ENCODE results near the gene LTBP2. TPM values are rescaled to one million over a fixed set of nuclear protein-coding genes. Genes with fewer than 3 reads are reported as not detected.

LTBP2 gene
- total RNA-seq, 3 donors from 2014 or later: 0.21 to 0.35 (median 0.30) TPM

DNA sequence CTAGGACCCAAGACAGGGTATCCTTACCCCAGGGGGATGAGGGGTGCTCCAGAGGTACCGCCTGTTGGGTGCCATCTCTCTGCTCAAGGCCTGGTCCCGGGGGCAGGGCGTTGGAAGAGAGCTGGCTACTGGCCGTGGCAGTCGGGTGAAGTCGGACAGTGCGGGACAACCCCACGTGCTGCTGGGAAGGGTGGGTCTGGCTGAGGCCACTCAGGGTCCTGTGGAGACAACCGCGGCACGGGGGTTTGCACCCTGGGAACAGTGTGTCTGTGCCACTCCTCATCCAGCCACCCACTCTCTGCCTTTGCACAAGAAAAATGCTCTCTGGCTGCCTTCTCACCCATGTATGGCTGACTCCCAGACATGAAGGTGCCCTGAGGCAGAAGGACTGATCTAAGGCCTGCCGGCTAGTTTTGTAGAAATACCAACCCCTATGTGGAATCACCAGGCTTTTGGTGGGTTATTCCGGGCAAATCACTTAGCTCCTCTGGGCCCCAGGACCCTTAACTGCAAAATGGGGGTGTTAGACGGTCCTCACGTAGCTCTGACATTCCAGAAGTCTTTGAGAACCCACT lies 56.5 kb downstream of the LTBP2 start:
- Mint-ChIP-seq H3K27me3 (ENCODE audit: low read depth) (no peaks in the 10 kb centered on the region), H3K4me1 (ENCODE audit: low read depth) (no peaks in the 10 kb centered on the region), H3K9me3 (no peaks in the 10 kb centered on the region), H3K4me3 (no peak overlapping the region), H3K36me3 (ENCODE audit: insufficient read depth) (no peaks in the 10 kb centered on the region)
- DNase-seq: no peak
- ATAC-seq: no peak

DNA sequence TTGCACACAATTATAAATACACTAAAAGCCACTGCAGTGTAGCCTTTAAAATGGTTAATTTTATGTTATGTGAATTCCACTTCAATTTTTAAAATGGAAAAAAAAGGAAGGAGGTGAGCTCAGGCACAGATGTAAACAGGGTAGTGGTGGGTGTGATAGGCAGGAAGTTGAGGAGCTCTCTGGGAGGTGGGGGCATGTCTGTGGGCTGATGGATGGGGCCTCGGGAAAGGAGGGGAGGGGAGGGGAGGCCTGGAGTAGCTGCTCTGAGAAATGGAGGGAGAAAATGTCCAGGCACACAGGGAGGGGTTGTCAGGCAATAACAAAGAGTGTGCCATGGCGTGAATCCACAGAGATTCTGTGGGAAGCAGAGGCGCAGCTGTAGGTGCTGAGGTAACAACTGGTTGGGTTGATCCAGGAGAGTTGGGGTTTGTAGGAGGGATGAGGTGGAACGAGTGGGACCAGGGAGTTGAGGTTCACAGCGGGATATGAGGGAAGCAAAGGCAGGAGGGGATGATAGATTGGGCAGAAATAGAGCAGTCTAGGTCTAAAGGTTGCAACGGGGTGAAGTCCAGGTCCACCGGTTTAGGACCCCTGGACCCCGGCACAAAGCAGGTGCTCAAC lies 57.2 kb downstream of the LTBP2 start:
- DNase-seq (no peak), ATAC-seq (no peak)
- Mint-ChIP-seq H3K4me1 (ENCODE audit: low read depth) (no peaks in the 10 kb centered on the region), H3K36me3 (ENCODE audit: insufficient read depth) (no peaks in the 10 kb centered on the region), H3K9me3 (no peaks in the 10 kb centered on the region), H3K27me3 (ENCODE audit: low read depth) (no peaks in the 10 kb centered on the region), H3K4me3 (no peak overlapping the region)

DNA sequence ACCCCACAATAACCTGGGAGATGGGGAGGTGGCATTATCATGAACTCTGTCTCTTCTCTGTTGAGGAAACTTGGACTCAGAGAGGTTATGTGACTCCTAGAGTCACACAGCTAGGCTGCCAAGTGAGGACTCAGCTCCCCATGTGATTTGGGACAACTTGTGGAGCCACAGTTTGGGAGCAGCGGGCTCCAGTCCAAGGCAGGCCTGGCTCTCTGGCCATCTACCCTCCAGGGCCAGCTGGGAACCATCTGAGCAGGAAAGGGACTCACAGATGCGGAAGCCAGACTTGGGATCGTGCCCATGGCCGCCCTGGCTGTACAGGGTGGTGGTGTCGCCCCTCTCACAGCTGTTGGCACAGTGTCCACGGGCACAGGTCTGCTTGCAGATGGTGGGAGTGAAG lies 59.4 kb downstream of the LTBP2 start:
- no peak for ATAC-seq
- Mint-ChIP-seq H3K36me3 (ENCODE audit: insufficient read depth) (no peaks in the 10 kb centered on the region), H3K27me3 (ENCODE audit: low read depth) (no peaks in the 10 kb centered on the region), H3K9me3 (no peaks in the 10 kb centered on the region), H3K4me3 (no peak overlapping the region), H3K4me1 (ENCODE audit: low read depth) (no peaks in the 10 kb centered on the region)
- DNase-seq: no peak

DNA sequence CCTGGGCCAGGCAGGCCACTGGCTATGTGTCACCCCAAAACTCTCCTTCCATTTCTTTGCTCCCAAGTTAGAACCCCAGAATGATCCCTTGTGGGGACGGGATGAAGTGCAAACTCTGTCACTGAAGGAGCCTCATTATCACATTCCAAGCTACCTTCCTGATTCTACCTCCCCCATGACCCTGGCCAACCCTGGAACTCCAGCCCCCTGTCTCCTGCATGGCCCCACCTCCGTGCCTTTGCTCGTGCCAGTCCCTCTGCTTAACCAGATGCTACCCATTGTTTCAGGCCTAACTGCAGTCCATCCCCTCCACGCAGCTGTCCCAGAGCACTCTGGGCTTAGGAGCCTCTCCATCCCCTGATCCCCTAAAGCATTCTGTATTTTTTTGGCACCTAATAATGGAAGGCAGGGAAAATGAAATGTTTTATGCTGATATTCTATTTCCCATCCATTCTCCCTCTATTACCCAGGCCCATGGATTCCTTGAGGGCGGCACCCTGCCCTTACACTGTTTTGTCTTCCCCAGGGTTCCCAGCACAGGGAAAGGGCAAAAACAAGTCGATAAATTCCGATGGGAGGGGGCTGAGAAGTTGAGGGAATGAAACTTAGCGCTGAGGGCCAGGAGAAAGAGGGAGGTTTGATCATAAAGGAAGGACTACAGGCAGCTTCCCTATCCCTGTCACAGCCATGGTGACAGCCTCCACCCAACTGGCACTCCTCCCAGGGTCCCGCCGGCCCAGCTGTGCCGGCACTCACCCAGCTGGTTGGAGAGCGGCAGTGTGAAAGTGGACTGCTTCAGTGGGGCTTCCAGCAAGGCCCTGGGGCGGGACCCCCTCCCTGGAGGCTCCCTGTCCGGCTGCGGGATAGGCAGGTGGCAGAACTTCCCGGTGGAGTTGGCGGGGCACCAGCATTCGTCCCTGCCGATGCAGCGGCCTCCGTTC lies 60.3 kb downstream of the LTBP2 start:
- no peaks in the 10 kb centered on the region for H3K9me3 Mint-ChIP-seq
- H3K4me1 Mint-ChIP-seq (ENCODE audit: low read depth): no peaks in the 10 kb centered on the region
- H3K4me3 Mint-ChIP-seq: no peak overlapping the region
- ATAC-seq (no peak), DNase-seq (no peak)
- H3K27me3 Mint-ChIP-seq (ENCODE audit: low read depth): no peaks in the 10 kb centered on the region
- H3K36me3 Mint-ChIP-seq (ENCODE audit: insufficient read depth): no peaks in the 10 kb centered on the region

DNA sequence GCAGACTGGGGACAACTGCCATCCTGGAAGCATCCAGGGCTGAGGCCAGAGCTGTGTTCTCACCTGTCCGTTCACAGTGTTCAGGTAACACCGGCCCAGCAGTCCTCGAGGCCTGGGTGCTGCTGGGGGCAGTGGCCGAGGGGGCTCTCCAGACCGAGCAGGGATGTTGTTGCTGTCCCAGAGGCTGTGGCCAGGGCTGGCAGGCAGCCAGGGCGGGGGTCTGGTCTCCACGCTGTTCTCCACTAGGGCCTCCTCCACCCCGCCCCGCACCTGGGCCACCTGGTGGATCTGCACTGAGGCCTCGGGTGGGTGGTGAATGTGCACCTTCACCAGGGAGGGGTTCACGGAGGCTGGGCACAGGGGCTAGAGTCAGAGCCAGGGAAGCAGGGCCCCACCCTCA lies 61.0 kb downstream of the LTBP2 start:
- ATAC-seq (no peak), DNase-seq (no peak)
- Mint-ChIP-seq H3K4me1 (ENCODE audit: low read depth) (no peaks in the 10 kb centered on the region), H3K9me3 (no peaks in the 10 kb centered on the region), H3K27me3 (ENCODE audit: low read depth) (no peaks in the 10 kb centered on the region), H3K4me3 (no peak overlapping the region), H3K36me3 (ENCODE audit: insufficient read depth) (no peaks in the 10 kb centered on the region)

DNA sequence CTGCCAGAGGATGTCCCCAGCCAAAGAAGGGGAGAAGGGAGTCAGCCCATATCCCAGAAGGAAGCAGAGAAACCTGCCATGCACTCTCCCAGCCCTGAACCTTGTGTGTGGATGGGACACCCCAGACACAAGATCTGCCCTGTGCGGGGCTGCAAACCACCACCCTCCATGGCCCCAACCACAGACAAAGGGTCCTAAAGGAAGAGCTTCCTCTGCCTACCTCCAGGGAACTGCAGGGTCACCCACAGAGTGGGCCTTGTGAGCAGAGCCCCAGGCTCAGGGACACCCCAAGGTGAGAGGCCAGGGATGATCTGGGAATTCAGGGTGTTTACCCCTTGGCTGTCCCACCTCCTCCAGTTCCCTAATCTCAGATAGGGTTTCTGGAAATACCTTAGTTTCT lies 62.0 kb downstream of the LTBP2 start:
- Mint-ChIP-seq H3K9me3 (no peaks in the 10 kb centered on the region), H3K4me3 (no peak overlapping the region), H3K27me3 (ENCODE audit: low read depth) (no peaks in the 10 kb centered on the region), H3K4me1 (ENCODE audit: low read depth) (no peaks in the 10 kb centered on the region), H3K36me3 (ENCODE audit: insufficient read depth) (no peaks in the 10 kb centered on the region)
- ATAC-seq (no peak), DNase-seq (no peak)

DNA sequence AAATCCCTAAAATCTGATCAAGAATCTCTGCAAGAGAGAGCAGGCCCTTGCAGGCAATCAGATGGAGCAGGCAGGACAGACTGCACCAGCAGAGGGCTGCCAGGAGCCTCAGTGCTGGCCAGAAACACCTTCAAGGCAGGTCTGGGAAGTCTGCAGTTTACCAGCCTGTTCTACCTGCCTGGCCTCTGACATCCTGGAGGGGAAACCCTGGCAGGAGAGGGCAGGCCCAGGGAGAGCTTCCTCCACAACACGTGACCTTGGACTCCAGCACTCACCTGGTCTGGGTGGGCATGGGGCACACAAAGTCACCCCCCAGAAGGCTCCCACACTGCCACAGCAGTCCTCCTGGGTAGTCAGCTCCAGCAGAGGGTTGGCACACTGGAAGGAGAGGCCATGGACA lies 62.4 kb downstream of the LTBP2 start:
- H3K4me3 Mint-ChIP-seq: no peak overlapping the region
- H3K9me3 Mint-ChIP-seq: no peaks in the 10 kb centered on the region
- ATAC-seq (no peak), DNase-seq (no peak)
- no peaks in the 10 kb centered on the region for H3K4me1 Mint-ChIP-seq (ENCODE audit: low read depth)
- H3K36me3 Mint-ChIP-seq (ENCODE audit: insufficient read depth): no peaks in the 10 kb centered on the region
- H3K27me3 Mint-ChIP-seq (ENCODE audit: low read depth): no peaks in the 10 kb centered on the region

DNA sequence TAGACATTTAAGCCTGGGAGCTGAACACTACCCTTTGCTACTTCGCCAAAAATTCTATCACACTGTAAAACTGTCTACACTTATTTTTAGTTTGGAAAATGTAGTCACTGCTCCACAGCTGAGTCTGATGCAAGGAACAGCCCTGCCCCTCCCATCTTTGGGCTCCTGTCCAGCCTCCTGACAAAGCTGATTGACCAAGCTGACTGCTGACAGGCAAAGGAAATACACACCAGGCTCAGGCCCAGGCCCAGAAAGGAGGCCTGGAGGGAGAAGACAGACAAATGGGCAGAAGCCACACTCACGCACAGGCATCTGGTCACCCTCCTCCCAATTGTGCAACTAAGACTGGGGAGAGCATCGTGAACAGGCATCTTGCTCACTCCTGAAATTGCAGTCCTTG lies 63.2 kb downstream of the LTBP2 start:
- Mint-ChIP-seq H3K9me3 (no peaks in the 10 kb centered on the region), H3K4me1 (ENCODE audit: low read depth) (no peaks in the 10 kb centered on the region), H3K36me3 (ENCODE audit: insufficient read depth) (no peaks in the 10 kb centered on the region), H3K4me3 (no peak overlapping the region), H3K27me3 (ENCODE audit: low read depth) (no peaks in the 10 kb centered on the region)
- no peak for ATAC-seq
- no peak for DNase-seq

DNA sequence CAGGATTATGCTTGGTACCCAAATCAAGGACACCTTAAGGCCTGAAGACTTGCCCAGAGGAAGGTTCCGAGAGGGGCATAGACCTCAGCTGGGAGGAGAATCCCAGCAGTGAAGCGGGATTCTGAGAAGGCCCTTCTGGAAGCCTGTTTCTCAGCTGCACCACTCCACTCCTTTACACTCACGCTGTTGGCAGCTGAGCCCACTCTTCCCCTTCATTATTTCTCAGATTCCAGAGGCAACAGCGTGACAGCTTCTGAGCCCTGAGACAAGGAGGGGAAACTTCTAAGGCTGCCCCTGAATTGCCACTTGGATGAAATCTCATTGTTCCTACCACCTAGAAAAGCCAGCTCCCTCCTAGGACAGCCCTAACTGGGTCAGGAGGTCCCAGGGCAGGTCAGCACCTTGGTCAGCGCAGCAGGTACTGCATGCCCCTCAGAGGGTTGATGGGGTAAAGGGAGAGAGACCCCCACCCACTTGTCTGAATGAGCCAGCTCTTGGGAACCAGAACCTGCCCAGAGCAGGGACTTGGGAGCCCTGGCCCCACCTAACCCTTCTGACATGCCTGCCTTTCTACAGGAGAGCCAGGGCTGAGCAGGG lies 64.6 kb downstream of the LTBP2 start:
- ATAC-seq (no peak), DNase-seq (no peak)
- Mint-ChIP-seq H3K9me3 (no peaks in the 10 kb centered on the region), H3K4me3 (no peak overlapping the region), H3K4me1 (ENCODE audit: low read depth) (no peaks in the 10 kb centered on the region), H3K27me3 (ENCODE audit: low read depth) (no peaks in the 10 kb centered on the region), H3K36me3 (ENCODE audit: insufficient read depth) (no peaks in the 10 kb centered on the region)

DNA sequence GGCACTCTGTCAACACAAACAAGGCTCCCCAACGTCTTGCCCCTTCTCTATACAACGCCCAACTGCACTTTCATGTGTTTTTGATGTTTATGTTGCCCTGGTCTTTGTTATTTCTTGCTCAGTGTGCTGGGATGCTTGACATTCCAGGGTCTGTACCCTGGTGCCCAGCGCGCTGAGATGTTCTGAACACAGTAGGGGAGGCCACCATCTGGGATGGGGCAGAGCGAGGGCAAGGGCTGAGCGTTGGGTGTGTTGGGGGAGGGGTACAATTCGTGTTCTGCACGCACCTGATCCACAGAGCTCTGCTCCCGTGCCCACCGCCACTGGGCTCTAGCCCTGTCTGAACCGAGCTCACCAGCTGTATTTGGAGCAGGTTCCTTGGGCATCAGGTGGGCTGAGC lies 65.6 kb downstream of the LTBP2 start:
- Mint-ChIP-seq H3K4me3 (no peak overlapping the region), H3K9me3 (no peaks in the 10 kb centered on the region), H3K4me1 (ENCODE audit: low read depth) (no peaks in the 10 kb centered on the region), H3K27me3 (ENCODE audit: low read depth) (no peaks in the 10 kb centered on the region), H3K36me3 (ENCODE audit: insufficient read depth) (no peaks in the 10 kb centered on the region)
- DNase-seq: no peak
- no peak for ATAC-seq

DNA sequence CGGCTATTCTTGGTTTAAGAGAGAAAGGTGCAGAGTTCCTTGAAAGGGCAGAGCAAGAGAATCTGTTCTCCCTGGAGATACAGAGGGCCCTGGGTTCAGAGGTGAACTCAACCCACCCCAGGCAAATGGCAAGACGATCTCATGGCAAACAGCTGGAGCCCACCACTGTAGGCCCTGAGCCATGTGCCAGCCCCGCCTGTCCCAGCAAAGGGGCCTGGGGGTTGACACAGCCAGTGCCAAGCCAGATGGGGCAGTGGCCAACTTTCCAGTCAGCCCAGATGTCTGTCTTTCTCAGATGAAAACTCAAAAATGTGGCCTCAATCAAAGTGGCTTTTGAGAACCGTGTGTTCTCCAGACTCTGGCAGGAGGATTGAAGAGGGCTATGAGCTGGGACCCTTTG lies 66.7 kb downstream of the LTBP2 start:
- no peak for ATAC-seq
- no peaks in the 10 kb centered on the region for H3K9me3 Mint-ChIP-seq
- no peaks in the 10 kb centered on the region for H3K36me3 Mint-ChIP-seq (ENCODE audit: insufficient read depth)
- no peak overlapping the region for H3K4me3 Mint-ChIP-seq
- DNase-seq: no peak
- H3K27me3 Mint-ChIP-seq (ENCODE audit: low read depth): no peaks in the 10 kb centered on the region
- H3K4me1 Mint-ChIP-seq (ENCODE audit: low read depth): no peaks in the 10 kb centered on the region

DNA sequence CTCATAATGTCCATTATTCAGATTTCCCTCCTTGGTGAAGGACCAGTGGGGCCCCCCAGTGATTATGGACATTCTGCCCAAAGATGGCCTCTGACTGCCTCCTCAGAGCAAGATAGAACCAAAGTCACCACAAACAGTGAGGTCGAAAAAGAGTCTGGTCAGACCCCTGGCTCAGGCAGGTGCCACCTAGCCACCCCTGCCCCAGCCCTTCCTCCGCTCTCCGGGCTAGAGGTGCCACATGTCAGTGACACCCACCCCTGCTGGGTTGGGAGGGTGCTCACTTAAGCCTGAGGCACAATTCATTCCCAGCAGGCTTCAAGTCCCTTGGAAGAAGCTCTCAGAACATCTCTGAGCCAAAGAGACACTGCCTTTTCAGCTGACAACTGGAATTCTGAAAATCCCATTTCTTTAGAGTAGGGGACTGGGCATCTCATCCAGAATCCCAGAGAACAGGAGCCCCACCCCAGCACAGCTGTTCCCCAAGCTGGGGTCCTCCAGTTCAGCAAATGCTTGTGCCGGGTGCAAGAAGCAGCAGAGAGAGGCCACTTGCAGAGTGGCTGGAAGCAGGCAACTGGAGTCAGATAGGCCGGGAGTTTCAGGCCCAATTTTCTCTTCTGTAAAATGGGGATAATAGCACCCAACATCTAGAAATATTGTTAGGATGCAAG lies 68.1 kb downstream of the LTBP2 start:
- Mint-ChIP-seq H3K36me3 (ENCODE audit: insufficient read depth) (no peaks in the 10 kb centered on the region), H3K9me3 (no peaks in the 10 kb centered on the region), H3K4me3 (no peak overlapping the region), H3K27me3 (ENCODE audit: low read depth) (no peaks in the 10 kb centered on the region), H3K4me1 (ENCODE audit: low read depth) (no peaks in the 10 kb centered on the region)
- no peak for ATAC-seq
- no peak for DNase-seq

DNA sequence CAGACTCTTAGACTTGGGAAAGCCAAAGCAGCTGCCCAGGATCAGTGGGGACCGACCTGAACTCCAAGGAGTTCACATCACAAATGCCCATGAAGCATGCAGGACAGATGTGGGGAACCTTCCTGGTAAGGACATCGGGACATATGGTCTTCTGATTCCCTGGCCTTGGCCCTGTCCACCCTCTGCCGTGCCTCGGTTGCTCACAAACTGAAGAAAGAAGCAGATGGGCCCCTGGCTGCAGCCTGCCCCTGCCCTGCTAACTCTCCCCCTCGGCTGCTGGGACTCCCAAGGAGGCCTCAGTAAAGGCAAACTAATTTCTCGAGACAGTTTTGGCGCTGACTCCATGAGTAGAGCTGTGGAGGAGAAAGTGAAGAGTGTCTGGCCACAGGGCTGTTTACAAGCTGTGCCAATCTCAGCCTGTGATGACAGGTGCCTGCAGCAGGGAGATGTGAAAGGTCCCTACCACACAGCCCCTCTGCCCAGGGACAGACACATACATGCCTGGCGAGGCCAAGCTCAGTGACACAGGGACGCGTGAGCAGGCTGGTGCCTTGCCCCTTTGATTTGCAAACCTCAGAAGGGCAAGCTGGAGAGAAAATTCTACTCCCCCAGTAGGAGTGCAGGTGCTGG lies 69.9 kb downstream of the LTBP2 start:
- Mint-ChIP-seq H3K9me3 (no peaks in the 10 kb centered on the region), H3K4me3 (no peak overlapping the region), H3K36me3 (ENCODE audit: insufficient read depth) (no peaks in the 10 kb centered on the region), H3K4me1 (ENCODE audit: low read depth) (no peaks in the 10 kb centered on the region), H3K27me3 (ENCODE audit: low read depth) (no peaks in the 10 kb centered on the region)
- DNase-seq (no peak), ATAC-seq (no peak)

DNA sequence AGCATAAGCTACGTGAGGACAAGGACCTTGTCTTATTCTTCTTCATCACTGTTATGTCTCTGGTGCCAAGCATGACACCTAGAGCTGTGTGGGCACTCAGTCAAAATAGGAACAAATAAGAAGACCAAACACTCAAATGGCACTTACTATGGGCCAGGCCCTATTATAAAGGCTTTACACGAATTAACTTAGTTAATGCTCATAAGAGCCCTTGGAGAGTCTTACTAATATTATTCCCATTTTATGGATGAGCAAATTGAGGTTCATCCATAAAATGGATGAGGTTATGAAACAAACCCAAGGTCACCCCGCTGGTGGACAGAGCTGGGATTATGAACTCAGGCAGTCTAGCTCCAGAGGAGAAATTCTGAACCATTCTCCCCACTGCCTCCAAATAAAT lies 70.8 kb downstream of the LTBP2 start:
- Mint-ChIP-seq H3K4me1 (ENCODE audit: low read depth) (no peaks in the 10 kb centered on the region), H3K4me3 (no peak overlapping the region), H3K27me3 (ENCODE audit: low read depth) (no peaks in the 10 kb centered on the region), H3K9me3 (no peaks in the 10 kb centered on the region), H3K36me3 (ENCODE audit: insufficient read depth) (no peaks in the 10 kb centered on the region)
- DNase-seq (no peak), ATAC-seq (no peak)
